Neuronal stem cell (in vitro differentiated cells): ENCODE measurements around the gene PRM3.

Experiments used
- DNase-seq: peaks from one replicate; pipeline ENCODE4 v3.0.0-alpha.2; 2013; ENCODE audit warnings: low spot score
- H2AFZ ChIP-seq: one replicate; pipeline ENCODE4 v1.6.1; 2013; ENCODE audit warnings: mild to moderate bottlenecking, low read length, inconsistent platforms
- H2AK5ac ChIP-seq: 2 replicates; pipeline ENCODE4 v1.6.1; 2013; ENCODE audit warnings: low read depth, mild to moderate bottlenecking, inconsistent platforms, low read length, moderate library complexity, mixed read lengths
- H2BK120ac ChIP-seq: 2 replicates; pipeline ENCODE4 v1.6.1; 2013; ENCODE audit warnings: low read depth, mild to moderate bottlenecking, inconsistent platforms, low read length, moderate library complexity, mixed read lengths
- H2BK12ac ChIP-seq: one replicate; pipeline ENCODE4 v1.6.1; 2013; ENCODE audit warnings: low read length, inconsistent platforms
- H2BK15ac ChIP-seq: 2 replicates; pipeline ENCODE4 v1.6.1; 2013; ENCODE audit warnings: mild to moderate bottlenecking, low read length, inconsistent platforms, mixed read lengths
- H2BK5ac ChIP-seq: one replicate; pipeline ENCODE4 v1.6.1; 2013; ENCODE audit warnings: inconsistent platforms, mild to moderate bottlenecking, low read length, moderate library complexity
- H3K14ac ChIP-seq: one replicate; pipeline ENCODE4 v1.6.1; 2013; ENCODE audit warnings: low read length, inconsistent platforms
- H3K18ac ChIP-seq: 2 replicates; pipeline ENCODE4 v1.6.1; 2013; ENCODE audit warnings: low read length, inconsistent platforms
- H3K23ac ChIP-seq: 2 replicates; pipeline ENCODE4 v1.6.1; 2013; ENCODE audit warnings: low read depth, mild to moderate bottlenecking, mixed read lengths, low read length, inconsistent platforms; ENCODE audit not compliant: poor library complexity
- H3K27ac ChIP-seq: replicated peaks from 3 replicates; pipeline ENCODE4 v1.5.1; 2013; ENCODE audit warnings: low read length, inconsistent platforms
- H3K27me3 ChIP-seq, 3 experiments: 2 replicates each; pipeline ENCODE4 v1.6.1; 2013; ENCODE audit warnings: low read length in 3 of 3, mild to moderate bottlenecking in 2 of 3, inconsistent platforms in 1 of 3, low read depth in 1 of 3, mixed read lengths in 1 of 3, moderate library complexity in 1 of 3; ENCODE audit not compliant: control insufficient read depth in 3 of 3, insufficient read depth in 3 of 3
- H3K36me3 ChIP-seq, 2 donors: replicated peaks in 1 of 2; 2 replicates each; pipeline ENCODE4 v1.6.1; 2013; ENCODE audit warnings: low read length in 2 of 2; ENCODE audit not compliant: control insufficient read depth in 2 of 2, insufficient read depth in 2 of 2
- H3K4ac ChIP-seq: 2 replicates; pipeline ENCODE4 v1.6.1; 2013; ENCODE audit warnings: inconsistent platforms, mild to moderate bottlenecking, low read length, moderate library complexity
- H3K4me1 ChIP-seq, 2 donors: 1 replicate in 1 of 2; 2 replicates in 1 of 2; pipeline ENCODE4 v1.6.1; 2013; ENCODE audit warnings: low read length in 2 of 2, low read depth in 1 of 2; ENCODE audit not compliant: control insufficient read depth in 2 of 2, insufficient read depth in 1 of 2
- H3K4me2 ChIP-seq: one replicate; pipeline ENCODE4 v1.6.1; 2013; ENCODE audit warnings: mild to moderate bottlenecking, low read length, inconsistent platforms; ENCODE audit not compliant: insufficient read depth, poor library complexity, severe bottlenecking
- H3K4me3 ChIP-seq, 2 donors: 2 replicates each; pipeline ENCODE4 v1.5.1; 2013; ENCODE audit warnings: low read length in 2 of 2, mild to moderate bottlenecking in 2 of 2, inconsistent platforms in 1 of 2, moderate library complexity in 1 of 2
- H3K79me1 ChIP-seq: one replicate; pipeline ENCODE4 v1.6.1; 2013; ENCODE audit warnings: low read depth, mild to moderate bottlenecking, inconsistent platforms, low read length, moderate library complexity
- H3K9ac ChIP-seq: one replicate; pipeline ENCODE4 v1.6.1; 2013; ENCODE audit warnings: mild to moderate bottlenecking, low read depth, low read length, inconsistent platforms; ENCODE audit not compliant: poor library complexity
- H3K9me3 ChIP-seq, 2 donors: replicated peaks in 1 of 2; 2 replicates each; pipeline versions ENCODE3 to v1.6.1; 2013; ENCODE audit warnings: low read length in 2 of 2, mild to moderate bottlenecking in 2 of 2, inconsistent platforms in 1 of 2, low read depth in 1 of 2, mixed read lengths in 1 of 2, moderate library complexity in 1 of 2; ENCODE audit not compliant: control insufficient read depth in 2 of 2, insufficient read depth in 1 of 2
- H4K8ac ChIP-seq: one replicate; pipeline ENCODE4 v1.6.1; 2013; ENCODE audit warnings: low read depth, mild to moderate bottlenecking, inconsistent platforms, low read length, moderate library complexity
- H4K91ac ChIP-seq: one replicate; pipeline ENCODE4 v1.6.1; 2013; ENCODE audit warnings: low read length, low read depth, mild to moderate bottlenecking, inconsistent platforms; ENCODE audit not compliant: poor library complexity
- WGBS, 2 donors: extraction: QIAGEN DNeasy Blood & Tissue Kit; methylation state at CpG; one replicate each; pipeline ENCODE4 v1.1.7; 2013; ENCODE audit warnings: missing lambda C conversion rate in 2 of 2, mixed read lengths in 1 of 2; ENCODE audit not compliant: insufficient read length in 2 of 2, insufficient replicate concordance in 1 of 2; ENCODE audit errors: extremely low coverage in 2 of 2; 5-methylcytosine and 5-hydroxymethylcytosine counted together

PRM3 gene

GRCh38 chr16:11271610-11272009 lies 1.8 kb downstream of the PRM3 start:
- Histone ChIP-seq H3K79me1 (no peaks in the 10 kb centered on the region), H2AK5ac (no peak overlapping the region), H2BK15ac (no peak overlapping the region), H3K36me3 (no peaks in the 10 kb centered on the region), H2BK5ac (no peak overlapping the region), H3K9ac (no peak overlapping the region), H2AFZ (no peak overlapping the region), H4K91ac (no peak overlapping the region), H3K9me3 (no peaks in the 10 kb centered on the region), H3K18ac (no peak overlapping the region), H3K4me1 (peaks cover 6 to 10% of the 10 kb centered on the region in 2 donors), H3K23ac (no peak overlapping the region), H3K4me2 (no peak overlapping the region), H2BK120ac (no peak overlapping the region), H3K27me3 (no peaks in the 10 kb centered on the region), H3K4me3 (no peak overlapping the region), H4K8ac (no peak overlapping the region), H3K14ac (no peak overlapping the region), H2BK12ac (no peak overlapping the region), H3K4ac (no peak overlapping the region), H3K27ac (no peak overlapping the region)
- no peak for DNase-seq
- WGBS, 2 donors = no CpG with 5 or more reads among the region's 10 CpGs

- H3K27ac ChIP-seq = no peak overlapping the region
- no peak overlapping the region for H2BK120ac ChIP-seq
- no peak for DNase-seq
- no peak overlapping the region for H4K8ac ChIP-seq
- H3K9me3 ChIP-seq = no peaks in the 10 kb centered on the region
- no peak overlapping the region for H2BK5ac ChIP-seq
- H3K4ac ChIP-seq = no peak overlapping the region
- H2BK15ac ChIP-seq = no peak overlapping the region
- WGBS, 2 donors = no CpG with 5 or more reads among the region's 2 CpGs
- no peak overlapping the region for H3K4me2 ChIP-seq
- H3K4me3 ChIP-seq = no peak overlapping the region
- H3K9ac ChIP-seq = no peak overlapping the region
- peaks cover 6 to 10% of the 10 kb centered on the region in 2 donors for H3K4me1 ChIP-seq
- H4K91ac ChIP-seq = no peak overlapping the region
- no peak overlapping the region for H3K18ac ChIP-seq
- no peak overlapping the region for H2AFZ ChIP-seq
- H2AK5ac ChIP-seq = no peak overlapping the region
- H3K79me1 ChIP-seq = no peaks in the 10 kb centered on the region
- H3K36me3 ChIP-seq = no peaks in the 10 kb centered on the region
- H3K23ac ChIP-seq = no peak overlapping the region
- no peak overlapping the region for H2BK12ac ChIP-seq
- no peak overlapping the region for H3K14ac ChIP-seq
- no peaks in the 10 kb centered on the region for H3K27me3 ChIP-seq
Observed at GRCh38 chr16:11270602-11271162, 2.7 kb downstream of the PRM3 start.

GRCh38 chr16:11268921-11269375 lies 4.5 kb downstream of the PRM3 start, which contains the start of gene TNP2:
Gene TNP2 (minus strand): TSS chr16:11269325. CDS start chr16:11269262, 63 bp downstream.
- no peak within 1 kb of the TSS for H3K4ac ChIP-seq
- no peak within 1 kb of the TSS for H3K14ac ChIP-seq
- H3K9me3 ChIP-seq = no peaks in the 10 kb centered on the region
- H4K8ac ChIP-seq = no peak within 1 kb of the TSS
- no peak within 1 kb of the TSS for H3K23ac ChIP-seq
- H3K4me2 ChIP-seq = no peak within 1 kb of the TSS
- no peak within 1 kb of the TSS for H4K91ac ChIP-seq
- no peak within 1 kb of the TSS for H3K18ac ChIP-seq
- peaks cover 5 to 8% of the 10 kb centered on the region in 2 donors for H3K4me1 ChIP-seq
- H2BK15ac ChIP-seq = peak within 1 kb of the TSS; percentile 30
- H3K79me1 ChIP-seq = no peaks in the 10 kb centered on the region
- H3K27me3 ChIP-seq = no peaks in the 10 kb centered on the region
- no peak within 1 kb of the TSS for H3K4me3 ChIP-seq
- no peak within 1 kb of the TSS for H2BK120ac ChIP-seq
- H3K36me3 ChIP-seq = no peaks in the 10 kb centered on the region
- no peak within 1 kb of the TSS for H2AFZ ChIP-seq
- no CpG with 5 or more reads among the region's 11 CpGs for WGBS, 2 donors
- no peak within 1 kb of the TSS for H3K9ac ChIP-seq
- DNase-seq = no peak
- H3K27ac ChIP-seq = no peak within 1 kb of the TSS
- no peak within 1 kb of the TSS for H2BK12ac ChIP-seq
- no peak within 1 kb of the TSS for H2BK5ac ChIP-seq
- H2AK5ac ChIP-seq = peak within 1 kb of the TSS; percentile 14

GRCh38 chr16:11265124-11265523 lies 8.3 kb downstream of the PRM3 start:
- H2AK5ac ChIP-seq = no peak overlapping the region
- WGBS, 2 donors = no CpG with 5 or more reads among the region's 7 CpGs
- H2BK5ac ChIP-seq = no peak overlapping the region
- H4K8ac ChIP-seq = no peak overlapping the region
- H3K36me3 ChIP-seq = no peaks in the 10 kb centered on the region
- no peak overlapping the region for H3K4me3 ChIP-seq
- no peaks in the 10 kb centered on the region for H3K9me3 ChIP-seq
- no peak overlapping the region for H2BK12ac ChIP-seq
- H3K4me2 ChIP-seq = no peak overlapping the region
- no peak overlapping the region for H3K27ac ChIP-seq
- no peak for DNase-seq
- H3K9ac ChIP-seq = no peak overlapping the region
- H4K91ac ChIP-seq = no peak overlapping the region
- H3K4me1 ChIP-seq = peaks cover 0 to 2% of the 10 kb centered on the region in 2 donors
- H3K18ac ChIP-seq = no peak overlapping the region
- H3K27me3 ChIP-seq = no peaks in the 10 kb centered on the region
- H2BK120ac ChIP-seq = no peak overlapping the region
- no peak overlapping the region for H3K14ac ChIP-seq
- no peak overlapping the region for H3K23ac ChIP-seq
- H3K79me1 ChIP-seq = no peaks in the 10 kb centered on the region
- H2AFZ ChIP-seq = no peak overlapping the region
- H3K4ac ChIP-seq = no peak overlapping the region
- no peak overlapping the region for H2BK15ac ChIP-seq
